ENCODE measurements around the gene IL17RE.

Gene IL17RE

DNA sequence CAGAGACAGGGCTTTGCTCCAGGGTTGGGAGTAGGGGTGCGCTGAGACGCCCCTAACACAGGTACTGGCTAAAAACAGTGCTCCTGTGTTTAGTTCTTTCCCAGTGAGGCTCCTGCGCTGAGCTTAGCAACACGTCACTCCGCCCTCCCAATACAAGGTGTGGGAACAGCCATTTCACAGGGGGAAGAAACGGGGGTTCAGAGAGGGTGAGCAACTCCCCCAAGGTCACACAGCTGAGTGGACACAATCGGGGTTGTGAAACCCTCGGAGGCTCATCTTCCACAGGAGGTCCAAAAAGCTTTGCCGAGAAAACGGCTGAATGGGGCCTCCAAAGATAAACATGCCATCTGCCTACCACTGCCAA, 48.9 kb downstream of the IL17RE start:
- TF ChIP-seq, protein P1, sequence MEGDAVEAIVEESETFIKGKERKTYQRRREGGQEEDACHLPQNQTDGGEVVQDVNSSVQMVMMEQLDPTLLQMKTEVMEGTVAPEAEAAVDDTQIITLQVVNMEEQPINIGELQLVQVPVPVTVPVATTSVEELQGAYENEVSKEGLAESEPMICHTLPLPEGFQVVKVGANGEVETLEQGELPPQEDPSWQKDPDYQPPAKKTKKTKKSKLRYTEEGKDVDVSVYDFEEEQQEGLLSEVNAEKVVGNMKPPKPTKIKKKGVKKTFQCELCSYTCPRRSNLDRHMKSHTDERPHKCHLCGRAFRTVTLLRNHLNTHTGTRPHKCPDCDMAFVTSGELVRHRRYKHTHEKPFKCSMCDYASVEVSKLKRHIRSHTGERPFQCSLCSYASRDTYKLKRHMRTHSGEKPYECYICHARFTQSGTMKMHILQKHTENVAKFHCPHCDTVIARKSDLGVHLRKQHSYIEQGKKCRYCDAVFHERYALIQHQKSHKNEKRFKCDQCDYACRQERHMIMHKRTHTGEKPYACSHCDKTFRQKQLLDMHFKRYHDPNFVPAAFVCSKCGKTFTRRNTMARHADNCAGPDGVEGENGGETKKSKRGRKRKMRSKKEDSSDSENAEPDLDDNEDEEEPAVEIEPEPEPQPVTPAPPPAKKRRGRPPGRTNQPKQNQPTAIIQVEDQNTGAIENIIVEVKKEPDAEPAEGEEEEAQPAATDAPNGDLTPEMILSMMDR (IDR thresholded peaks at IDR 0.05; ENCODE audit: low read length, missing control alignments), result no peak
- peak overlapping the region; percentile 62 for H3K4me3 ChIP-seq (replicated peaks; ENCODE audit: low read depth, low read length)

DNA sequence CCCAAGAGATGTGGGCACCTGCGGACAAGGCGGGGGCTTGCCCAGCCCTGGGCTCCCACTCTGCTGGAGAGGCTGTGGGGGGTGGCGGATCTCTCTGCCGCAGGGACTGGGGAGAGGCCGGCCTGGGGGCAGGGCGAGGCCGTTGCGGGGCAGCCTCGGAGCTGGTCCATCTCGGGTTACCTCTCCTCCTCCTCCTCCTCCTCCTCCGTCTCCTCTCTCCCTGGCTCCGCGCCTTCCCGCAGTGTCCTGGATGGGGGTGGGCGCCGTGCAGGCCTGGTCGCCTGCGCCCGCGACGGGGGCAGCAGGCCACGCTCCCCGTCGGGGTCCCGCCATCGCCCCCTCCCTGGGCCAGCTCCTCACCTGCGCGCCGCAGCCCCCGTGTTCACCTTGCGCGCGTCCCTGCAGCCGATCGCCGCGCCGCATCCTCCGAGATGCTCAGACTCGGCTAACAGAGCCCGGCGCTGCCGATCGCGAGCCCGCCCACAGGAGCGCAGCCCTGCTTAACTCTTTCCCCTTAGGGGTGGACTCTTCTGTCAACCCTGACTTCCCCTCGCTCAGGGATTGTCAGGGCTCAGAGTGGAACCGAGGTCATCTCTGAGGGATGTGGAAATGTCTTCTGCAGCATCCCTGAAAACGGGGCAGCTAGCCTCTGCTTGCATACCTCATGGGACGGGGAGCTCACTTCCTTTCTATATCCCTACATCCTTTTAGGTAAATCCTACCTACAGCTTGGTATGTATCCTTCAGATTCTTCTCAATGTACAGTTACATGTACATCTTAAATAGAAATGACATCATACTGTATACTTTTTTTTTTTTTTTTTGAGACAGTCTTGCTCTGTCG, 49.5 kb downstream of the IL17RE start, which contains the start of gene PRRT3:
TSS of gene PRRT3 (minus strand) at position 447 of the 844 bp plus-strand sequence. CDS start 2,293 bp downstream, outside the sequence.
- TF ChIP-seq, protein P1 (IDR thresholded peaks at IDR 0.05; ENCODE audit: low read length, missing control alignments), result no peak
- peak; percentile 44 for DNase-seq (ENCODE audit: low read depth)

More for the DNA sequence above, 48.9 kb downstream of the IL17RE start:
- DNase-seq (ENCODE audit: low read depth), result no peak

DNA sequence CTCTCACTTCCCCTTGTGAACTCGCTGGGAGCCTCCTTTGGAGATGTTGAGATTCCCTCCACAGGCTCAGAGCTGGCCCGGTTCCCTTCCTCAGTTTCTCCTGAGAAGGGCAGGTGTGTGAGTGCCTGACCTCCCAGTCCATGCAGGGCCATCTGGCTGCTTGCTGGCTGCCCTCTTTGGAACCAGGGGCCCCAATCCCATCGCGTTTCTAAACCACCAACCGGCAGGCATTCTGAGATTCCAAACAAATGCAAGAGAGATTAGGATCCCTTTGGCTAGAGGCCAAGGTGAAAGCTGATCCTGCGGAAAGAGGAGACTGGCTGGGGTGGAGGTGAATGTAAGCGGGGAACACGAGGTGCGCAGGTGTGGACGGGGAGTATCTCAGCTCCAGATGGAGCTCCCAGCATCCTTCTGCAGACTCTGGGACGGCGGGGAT, 52.4 kb downstream of the IL17RE start:
- peak; percentile 31 for DNase-seq (ENCODE audit: low read depth)
- TF ChIP-seq, protein P1 (IDR thresholded peaks at IDR 0.05; ENCODE audit: low read length, missing control alignments), result no peak
- no peak overlapping the region for H3K4me3 ChIP-seq (replicated peaks; ENCODE audit: low read depth, low read length)

More for the DNA sequence above, 49.5 kb downstream of the IL17RE start, which contains the start of gene PRRT3:
- H3K4me3 ChIP-seq (replicated peaks; ENCODE audit: low read depth, low read length), result peak within 1 kb of the TSS; percentile 62

DNA sequence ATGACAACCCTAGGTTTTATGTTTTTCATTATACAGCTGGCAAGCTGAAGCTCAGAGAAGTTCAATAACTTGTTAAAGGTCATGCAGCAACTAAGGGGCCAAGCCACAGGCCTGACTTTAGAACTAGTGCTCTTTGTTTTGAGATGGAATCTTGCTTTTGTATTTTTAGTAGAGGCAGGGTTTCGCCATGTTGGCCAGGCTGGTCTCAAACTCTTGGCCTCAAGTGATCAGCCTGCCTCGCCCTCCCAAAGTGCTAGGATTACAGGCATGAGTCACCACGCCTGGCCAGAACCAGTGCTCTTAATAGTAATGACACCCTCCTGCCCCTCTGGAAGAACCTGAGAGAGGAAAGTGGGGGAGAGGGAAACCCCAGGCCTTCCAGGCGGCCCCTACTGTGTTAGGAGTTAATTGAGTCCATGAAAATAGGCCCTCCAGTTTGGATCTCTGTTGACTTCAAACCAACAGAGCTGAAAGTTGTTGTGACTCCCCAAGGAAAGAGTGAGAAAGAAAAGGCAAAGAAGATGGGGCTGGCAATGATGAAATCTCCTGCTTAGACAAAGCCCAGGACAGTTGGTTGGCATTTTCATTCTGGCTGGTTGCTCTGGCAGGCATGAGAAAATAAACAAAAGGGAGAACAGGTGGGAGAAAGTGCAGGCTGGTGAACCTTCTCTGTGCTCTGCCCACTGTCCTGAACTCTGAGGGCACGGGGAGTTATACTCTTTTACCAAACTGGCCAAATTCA, 53.1 kb downstream of the IL17RE start:
- no peak for DNase-seq (ENCODE audit: low read depth)
- H3K4me3 ChIP-seq (replicated peaks; ENCODE audit: low read depth, low read length), result no peak overlapping the region
- TF ChIP-seq, protein P1 (IDR thresholded peaks at IDR 0.05; ENCODE audit: low read length, missing control alignments), result no peak

DNA sequence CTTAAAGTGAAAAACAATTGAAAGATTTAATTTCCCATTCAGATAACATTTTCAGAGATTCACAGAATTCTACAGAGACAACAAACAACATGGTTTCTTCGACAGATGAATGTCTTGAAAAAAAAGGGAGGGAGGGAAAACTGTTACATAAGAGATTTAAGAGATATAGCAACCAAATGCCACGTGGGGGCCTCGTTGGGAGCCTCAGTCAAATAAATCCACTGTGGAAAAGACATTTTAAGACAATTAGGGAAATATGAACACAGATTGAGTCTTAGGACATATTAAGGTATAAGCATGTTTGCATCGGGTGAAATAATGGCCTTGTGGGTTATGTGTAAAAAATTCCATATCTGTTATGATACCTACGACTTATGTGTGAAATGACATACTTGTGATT, 54.6 kb downstream of the IL17RE start:
- no peak for DNase-seq (ENCODE audit: low read depth)
- TF ChIP-seq, protein P1 (IDR thresholded peaks at IDR 0.05; ENCODE audit: low read length, missing control alignments), result no peak

DNA sequence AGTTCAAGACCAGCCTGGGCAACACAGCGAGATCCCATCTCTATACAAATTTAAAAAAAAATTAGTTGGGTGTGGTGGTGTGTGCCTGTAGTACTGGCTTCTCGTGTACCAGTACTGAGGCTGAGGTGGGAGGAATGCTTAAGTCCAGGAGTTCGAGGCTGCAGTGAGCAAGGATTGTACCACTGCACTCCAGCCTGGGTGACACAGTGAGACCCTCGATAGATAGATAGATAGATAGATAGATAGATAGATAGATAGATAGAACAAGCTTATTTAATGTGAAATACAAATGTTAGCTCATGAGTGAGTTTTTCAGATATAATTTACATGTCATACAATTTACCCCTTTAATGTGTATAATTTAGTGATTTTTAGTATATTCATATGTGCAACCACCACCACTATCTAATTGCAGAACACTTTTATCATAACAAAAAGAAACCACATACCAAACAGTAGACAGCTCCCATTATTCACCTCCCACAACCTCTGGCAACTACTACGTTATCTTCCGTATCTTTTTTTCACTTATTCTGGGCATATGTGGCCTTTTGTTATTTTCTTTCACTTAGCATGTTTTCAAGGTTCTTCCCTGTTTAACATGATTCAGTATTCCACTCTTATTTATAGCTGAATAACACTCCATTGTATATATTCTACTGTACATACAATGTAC, 62.7 kb downstream of the IL17RE start:
- DNase-seq (ENCODE audit: low read depth), result no peak
- TF ChIP-seq, protein P1 (IDR thresholded peaks at IDR 0.05; ENCODE audit: low read length, missing control alignments), result no peak
- H3K4me3 ChIP-seq (replicated peaks; ENCODE audit: low read depth, low read length), result no peak overlapping the region

More for the DNA sequence above, 54.6 kb downstream of the IL17RE start:
- no peak overlapping the region for H3K4me3 ChIP-seq (replicated peaks; ENCODE audit: low read depth, low read length)

Data from fibroblast of pulmonary artery (primary cell).